Left kidney (tissue), 2 donors: ENCODE data around the gene OSCP1. TPM values are rescaled to one million over a fixed set of nuclear protein-coding genes. Genes with fewer than 3 reads are reported as not detected.

Source experiments
- DNase-seq: peaks from one replicate; pipeline ENCODE4 v3.0.0-alpha.2; 2013
- polyA plus RNA-seq: library from polyadenylated mRNA; unstranded; fragments of 120-200 nt; gene quantifications from one replicate; pipeline ENCODE4 v1.2.1, GENCODE V29; 2013; ENCODE audit not compliant: insufficient read length

Gene OSCP1
- polyA plus RNA-seq, 1 donor, result 29.7 TPM

DNA sequence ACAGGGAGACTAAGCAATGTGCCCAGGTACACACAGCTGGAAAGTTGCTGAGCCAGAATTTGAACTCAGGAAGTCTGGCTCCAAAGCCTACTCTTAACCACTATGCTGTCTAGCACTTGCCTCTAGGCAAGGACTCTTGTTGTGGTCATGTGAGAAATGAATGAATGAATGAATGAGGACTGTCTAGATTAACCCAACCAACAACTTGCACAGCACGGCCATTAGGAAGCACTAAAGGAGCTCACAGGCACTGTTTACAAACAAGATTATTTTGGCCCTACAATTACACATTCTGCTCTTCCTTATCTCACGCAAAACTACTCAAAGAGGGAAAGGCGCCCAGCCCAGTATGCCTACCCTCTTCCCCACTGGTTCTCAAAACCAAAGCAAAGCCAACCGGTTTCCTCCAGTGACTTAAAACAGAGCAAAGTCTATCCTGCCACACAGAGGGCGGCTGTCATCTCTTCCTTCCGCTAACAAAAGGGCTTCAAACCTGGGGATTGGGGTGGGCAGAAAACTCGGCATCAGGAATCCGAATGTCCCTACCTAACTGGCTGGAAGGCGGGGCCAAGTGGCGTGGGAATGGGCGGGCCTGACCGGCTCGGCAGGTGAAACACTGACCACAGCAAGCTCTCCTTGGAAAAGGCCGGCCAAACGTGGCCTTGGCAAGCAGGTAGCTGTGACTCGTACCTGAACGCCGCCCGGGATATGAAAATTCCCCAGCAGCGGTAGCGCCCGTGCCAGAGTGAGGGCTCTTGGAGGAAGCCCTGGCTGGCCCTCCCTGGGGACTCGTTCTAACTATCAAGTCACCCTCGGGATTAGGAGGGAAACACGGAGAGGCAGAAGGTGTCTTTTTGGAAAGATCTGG is 65.5 kb downstream of the OSCP1 start:
- DNase-seq, result no peak

- DNase-seq, result no peak
These were observed 67.0 kb downstream of the OSCP1 start for GRCh38 chr1:36383240-36383639.

- DNase-seq, result no peak
These were observed 67.6 kb downstream of the OSCP1 start for GRCh38 chr1:36382669-36383068.

GRCh38 chr1:36382231-36382630 is 68.0 kb downstream of the OSCP1 start:
- DNase-seq, result no peak

- no peak for DNase-seq
These were observed 68.8 kb downstream of the OSCP1 start for GRCh38 chr1:36381405-36381804.

DNA sequence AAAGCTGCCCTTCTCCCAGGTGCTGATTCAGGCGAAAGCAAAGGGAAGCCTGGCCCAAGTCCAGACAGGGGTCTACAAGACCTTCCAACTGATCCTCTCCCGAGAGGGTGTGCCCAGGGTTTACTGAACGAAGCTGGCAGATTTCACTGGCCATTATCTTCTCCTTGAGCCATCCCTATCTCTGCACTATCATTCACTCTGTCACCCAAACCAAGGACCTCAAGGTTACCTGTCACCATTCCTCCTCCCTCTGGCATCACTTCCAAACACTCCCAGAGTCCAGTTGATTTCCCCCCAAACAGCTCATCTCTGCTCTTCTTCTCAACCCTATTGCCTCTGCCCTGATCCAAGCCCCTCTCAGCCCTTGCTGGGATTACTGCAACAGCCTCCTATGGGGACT is 69.5 kb downstream of the OSCP1 start:
- DNase-seq, result no peak

DNA sequence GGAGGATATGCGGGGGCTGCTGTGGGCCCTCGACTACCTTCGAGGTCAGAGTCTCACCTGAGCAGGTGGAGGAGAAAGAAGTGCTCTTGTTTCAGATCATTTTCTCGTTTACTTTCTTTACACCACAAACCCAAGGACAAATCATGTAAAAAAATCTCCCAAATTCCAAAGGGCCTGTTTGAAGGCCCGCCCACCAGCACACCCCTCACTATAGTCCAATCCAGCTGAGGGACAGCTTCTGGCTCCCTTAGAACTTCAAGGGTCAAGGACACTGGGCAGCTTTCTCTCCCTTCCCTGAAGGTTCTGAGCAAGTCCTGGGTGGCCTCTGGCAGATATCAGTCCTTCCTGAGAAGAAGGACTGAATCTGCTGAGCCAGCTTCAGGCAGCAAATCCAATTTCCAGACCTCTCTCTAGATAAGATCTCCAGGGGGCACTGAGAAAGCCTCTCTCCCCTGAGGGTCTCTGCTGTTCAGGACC is 70.1 kb downstream of the OSCP1 start:
- no peak for DNase-seq

GRCh38 chr1:36377791-36378492 is 72.3 kb downstream of the OSCP1 start:
- DNase-seq, result no peak

- DNase-seq, result no peak
These were observed 77.6 kb downstream of the OSCP1 start for GRCh38 chr1:36372617-36373016.

GRCh38 chr1:36369061-36369861 is 81.0 kb downstream of the OSCP1 start:
- peak; percentile 81 for DNase-seq

Other genes starting within 250 kb of the OSCP1 start
- gene THRAP3, start 226.0 kb downstream of the OSCP1 start, polyA plus RNA-seq, result 169 TPM
- gene SH3D21, start 144.1 kb downstream of the OSCP1 start, polyA plus RNA-seq, result 31.2 TPM
- 37.6 TPM for gene EVA1B, start 126.8 kb downstream of the OSCP1 start, polyA plus RNA-seq
- gene STK40, start 64.5 kb downstream of the OSCP1 start, polyA plus RNA-seq, result 40.4 TPM
- 20.3 TPM for gene LSM10, start 52.5 kb downstream of the OSCP1 start, polyA plus RNA-seq
- gene MRPS15, start 13.9 kb upstream of the OSCP1 start, polyA plus RNA-seq, result 68.0 TPM
- gene CSF3R, start 32.5 kb upstream of the OSCP1 start, polyA plus RNA-seq, result 5.2 TPM